GM12864 (cell line): Measurements from ENCODE around the gene HSPB1.
A peak's percentile ranks its signal among the peaks of the same experiment; 100 is the strongest.
"Not testable (repeated sequence)": the region's sequence is repeated elsewhere in the genome, so short reads cannot be mapped to it uniquely, and the experiment has no call there.

Experiments
- DNase-seq: peaks from one replicate; pipeline ENCODE4 v3.0.0-alpha.2; 2011; ENCODE audit warnings: low read depth
- H3K4me3 ChIP-seq: 2 replicates; pipeline ENCODE4 v1.5.1; 2011; ENCODE audit warnings: mild to moderate bottlenecking, low read depth, low read length, control low read depth
- TF ChIP-seq, protein P1 (sequence below): IDR thresholded peaks from 2 replicates; pipeline ENCODE4 v1.5.1; 2011; ENCODE audit warnings: low read depth, mild to moderate bottlenecking, moderate library complexity, low read length, control low read depth, inconsistent platforms; ENCODE audit errors: missing control alignments

Gene HSPB1

GRCh38 chr7:76286842-76287403 is 15.6 kb upstream of the HSPB1 start:
- H3K4me3 ChIP-seq: no peak overlapping the region
- no peak for DNase-seq
- TF ChIP-seq, protein P1, sequence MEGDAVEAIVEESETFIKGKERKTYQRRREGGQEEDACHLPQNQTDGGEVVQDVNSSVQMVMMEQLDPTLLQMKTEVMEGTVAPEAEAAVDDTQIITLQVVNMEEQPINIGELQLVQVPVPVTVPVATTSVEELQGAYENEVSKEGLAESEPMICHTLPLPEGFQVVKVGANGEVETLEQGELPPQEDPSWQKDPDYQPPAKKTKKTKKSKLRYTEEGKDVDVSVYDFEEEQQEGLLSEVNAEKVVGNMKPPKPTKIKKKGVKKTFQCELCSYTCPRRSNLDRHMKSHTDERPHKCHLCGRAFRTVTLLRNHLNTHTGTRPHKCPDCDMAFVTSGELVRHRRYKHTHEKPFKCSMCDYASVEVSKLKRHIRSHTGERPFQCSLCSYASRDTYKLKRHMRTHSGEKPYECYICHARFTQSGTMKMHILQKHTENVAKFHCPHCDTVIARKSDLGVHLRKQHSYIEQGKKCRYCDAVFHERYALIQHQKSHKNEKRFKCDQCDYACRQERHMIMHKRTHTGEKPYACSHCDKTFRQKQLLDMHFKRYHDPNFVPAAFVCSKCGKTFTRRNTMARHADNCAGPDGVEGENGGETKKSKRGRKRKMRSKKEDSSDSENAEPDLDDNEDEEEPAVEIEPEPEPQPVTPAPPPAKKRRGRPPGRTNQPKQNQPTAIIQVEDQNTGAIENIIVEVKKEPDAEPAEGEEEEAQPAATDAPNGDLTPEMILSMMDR: no peak

GRCh38 chr7:76290847-76291350 is 11.6 kb upstream of the HSPB1 start:
- H3K4me3 ChIP-seq, DNase-seq: not testable (repeated sequence)

DNA sequence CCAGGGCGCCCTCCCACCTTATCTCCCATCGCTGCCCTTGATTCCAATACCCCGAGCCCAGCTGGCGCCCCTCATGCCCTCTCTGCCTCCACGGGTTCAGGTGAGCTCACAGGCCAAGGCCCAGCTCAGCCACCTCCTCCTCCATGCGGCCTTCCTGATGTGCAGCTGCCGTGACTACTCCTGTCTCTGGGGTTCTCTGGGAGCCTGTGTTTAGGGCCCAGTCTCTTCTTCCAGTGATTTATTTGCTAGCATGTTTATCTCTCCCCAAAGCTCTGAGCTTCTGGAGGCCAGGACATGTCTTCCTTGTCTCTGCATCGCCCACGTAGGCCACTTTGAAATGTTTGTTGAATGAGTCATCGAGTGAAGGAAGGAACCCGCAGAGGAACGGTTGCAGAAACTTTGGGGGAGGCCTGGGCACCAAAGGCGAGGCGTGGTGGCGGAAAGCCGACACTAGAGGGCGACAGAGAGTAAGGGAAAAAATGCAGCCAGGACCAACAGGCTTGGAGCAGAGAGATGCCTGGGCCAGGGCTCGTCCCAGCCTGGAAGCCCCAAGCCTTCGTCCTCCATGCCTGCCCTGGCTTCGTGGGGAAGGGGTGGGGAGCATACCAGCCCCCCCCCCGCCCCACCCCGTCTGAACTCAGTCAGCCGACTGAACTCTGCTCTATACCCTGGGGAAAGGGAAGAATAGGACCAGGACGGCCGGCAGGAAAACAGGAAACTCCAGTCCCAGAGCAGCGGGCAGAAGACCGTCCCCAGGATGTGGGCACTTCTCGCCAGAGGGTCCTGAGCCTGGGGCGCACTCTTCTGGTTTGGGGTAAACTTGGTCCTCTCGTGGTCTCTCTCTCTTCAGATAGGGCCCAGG is 10.9 kb upstream of the HSPB1 start:
- DNase-seq: peak; percentile 58
- no peak overlapping the region for H3K4me3 ChIP-seq
- TF ChIP-seq, protein P1: peak; percentile 98

GRCh38 chr7:76292213-76292573 is 10.3 kb upstream of the HSPB1 start:
- H3K4me3 ChIP-seq: no peak overlapping the region
- TF ChIP-seq, protein P1: no peak
- no peak for DNase-seq

DNA sequence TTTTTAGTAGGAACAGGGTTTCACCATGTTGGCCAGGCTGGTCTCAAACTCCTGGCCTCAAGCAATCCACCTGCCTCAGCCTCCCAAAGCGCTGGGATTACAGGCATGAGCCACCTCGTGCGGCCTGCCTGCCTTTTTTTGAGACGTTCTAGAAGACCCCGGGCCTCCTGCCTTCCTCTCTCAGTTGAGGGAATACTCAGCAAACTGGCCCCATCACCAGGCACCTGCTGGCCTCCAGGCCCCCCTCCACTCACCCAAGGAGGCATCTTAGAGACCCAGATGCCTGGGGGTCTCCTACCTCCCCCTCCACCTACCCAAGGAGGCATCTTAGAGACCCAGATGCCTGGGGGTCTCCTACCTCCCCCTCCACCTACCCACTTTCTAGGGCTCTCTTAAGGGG is 9.6 kb upstream of the HSPB1 start:
- not testable (repeated sequence) for DNase-seq, H3K4me3 ChIP-seq

DNA sequence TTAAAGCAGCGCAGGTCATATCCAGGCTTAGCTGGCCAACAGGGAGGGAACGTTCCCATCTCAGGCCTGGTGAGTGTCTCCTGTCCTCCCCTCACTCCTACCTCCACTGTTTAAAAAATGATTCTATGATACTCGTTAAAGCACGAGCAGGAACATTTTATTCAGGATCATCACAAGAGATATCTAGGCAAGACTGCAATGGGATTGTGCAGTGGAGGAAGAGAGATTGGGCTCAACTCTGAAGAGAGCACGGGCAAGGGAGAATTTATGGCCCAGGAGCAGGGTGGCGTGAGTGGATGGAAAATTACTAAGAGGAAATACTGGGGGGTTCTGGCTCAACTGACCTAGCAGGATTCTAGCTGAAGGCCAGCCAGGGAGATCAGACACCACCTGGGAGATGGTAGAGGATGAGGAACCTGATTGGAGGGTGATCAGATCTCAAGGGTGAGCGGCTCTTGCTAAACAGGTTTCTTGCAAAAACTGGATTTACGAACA is 9.0 kb upstream of the HSPB1 start:
- TF ChIP-seq, protein P1: no peak
- no peak for DNase-seq
- H3K4me3 ChIP-seq: no peak overlapping the region

GRCh38 chr7:76294344-76295024 is 8.0 kb upstream of the HSPB1 start:
- no peak overlapping the region for H3K4me3 ChIP-seq
- DNase-seq: no peak
- TF ChIP-seq, protein P1: no peak
